LHCN-M2 (cell line): ENCODE measurements around the gene ELOVL2. TPM values are rescaled to one million over a fixed set of nuclear protein-coding genes. Genes with fewer than 3 reads are reported as not detected.

Source experiments
- total RNA-seq: library from RNA; depleted of rRNA; stranded (reverse); fragments of >200 nt; gene quantifications from 2 replicates; pipeline ENCODE4 v1.2.3, GENCODE V29; 2014; rRNA removed

ELOVL2 gene
- total RNA-seq, 1 experiment from 2014 or later: 0.06 TPM

Other genes with a start within 250 kb of the ELOVL2 start
- not detected in 2 replicates for gene MAK, start 205.8 kb downstream of the ELOVL2 start, total RNA-seq
- gene GCM2, start 162.3 kb downstream of the ELOVL2 start, total RNA-seq: not detected in 2 replicates
- 0.06 TPM in 1 of 2 replicates, not detected in the other for gene SYCP2L, start 157.3 kb downstream of the ELOVL2 start, total RNA-seq
- 9.4 and 11.4 TPM in 2 replicates for gene SMIM13, start 49.5 kb upstream of the ELOVL2 start, total RNA-seq
- not detected in 2 replicates for gene ERVFRD-1, start 67.4 kb upstream of the ELOVL2 start, total RNA-seq
- 6.3 and 10.6 TPM in 2 replicates for gene NEDD9, start 188.4 kb upstream of the ELOVL2 start, total RNA-seq